Measurements from ENCODE around the gene PCDHB6.
"Not testable (repeated sequence)": the region's sequence is repeated elsewhere in the genome, so short reads cannot be mapped to it uniquely, and the experiment has no call there.

The PCDHB6 gene

GRCh38 chr5:141180313-141180712, 30.5 kb downstream of the PCDHB6 start:
- H3K27ac ChIP-seq = no peak overlapping the region
- TF ChIP-seq ZFX (IDR thresholded peaks at IDR 0.05; ENCODE audit: borderline replicate concordance) = no peak

DNA sequence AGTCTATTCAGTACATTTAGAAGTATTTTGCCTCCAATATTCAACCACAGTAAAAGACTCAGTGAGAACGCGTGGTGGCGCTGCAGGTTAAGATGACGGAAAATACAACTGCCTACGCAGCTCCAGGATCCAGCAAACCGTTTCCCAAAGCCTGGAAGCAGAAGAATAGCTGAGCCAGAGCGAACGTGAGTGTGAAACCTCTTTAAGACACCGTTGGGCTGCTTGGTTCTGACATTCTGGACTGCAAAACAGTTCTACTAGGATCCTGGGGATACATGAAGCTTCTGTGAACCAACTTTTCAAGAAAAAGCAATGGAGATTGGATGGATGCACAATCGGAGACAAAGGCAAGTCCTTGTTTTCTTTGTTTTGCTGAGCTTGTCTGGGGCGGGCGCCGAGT, 32.4 kb downstream of the PCDHB6 start, which contains the start of gene PCDHB16:
Gene PCDHB16, plus strand, starts transcription at position 140 of the 400 bp plus-strand sequence. Its CDS starts 173 bp downstream, at position 313.
- TF ChIP-seq CTCF (IDR thresholded peaks at IDR 0.05) (peak; percentile 47), ZFX (IDR thresholded peaks at IDR 0.05; ENCODE audit: borderline replicate concordance) (no peak)
- no peak within 1 kb of the TSS for H3K27ac ChIP-seq

DNA sequence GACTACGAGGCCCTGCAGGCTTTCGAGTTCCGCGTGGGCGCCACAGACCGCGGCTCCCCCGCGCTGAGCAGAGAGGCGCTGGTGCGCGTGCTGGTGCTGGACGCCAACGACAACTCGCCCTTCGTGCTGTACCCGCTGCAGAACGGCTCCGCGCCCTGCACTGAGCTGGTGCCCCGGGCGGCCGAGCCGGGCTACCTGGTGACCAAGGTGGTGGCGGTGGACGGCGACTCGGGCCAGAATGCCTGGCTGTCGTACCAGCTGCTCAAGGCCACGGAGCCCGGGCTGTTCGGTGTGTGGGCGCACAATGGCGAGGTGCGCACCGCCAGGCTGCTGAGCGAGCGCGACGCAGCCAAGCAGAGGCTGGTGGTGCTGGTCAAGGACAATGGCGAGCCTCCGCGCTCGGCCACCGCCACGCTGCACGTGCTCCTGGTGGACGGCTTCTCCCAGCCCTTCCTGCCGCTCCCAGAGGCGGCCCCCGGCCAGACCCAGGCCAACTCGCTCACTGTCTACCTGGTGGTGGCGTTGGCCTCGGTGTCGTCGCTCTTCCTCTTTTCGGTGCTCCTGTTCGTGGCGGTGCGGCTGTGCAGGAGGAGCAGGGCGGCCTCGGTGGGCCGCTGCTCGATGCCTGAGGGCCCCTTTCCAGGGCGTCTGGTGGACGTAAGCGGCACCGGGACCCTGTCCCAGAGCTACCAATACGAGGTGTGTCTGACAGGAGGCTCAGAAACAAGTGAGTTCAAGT, 34.4 kb downstream of the PCDHB6 start:
- H3K27ac ChIP-seq = not testable (repeated sequence)

DNA sequence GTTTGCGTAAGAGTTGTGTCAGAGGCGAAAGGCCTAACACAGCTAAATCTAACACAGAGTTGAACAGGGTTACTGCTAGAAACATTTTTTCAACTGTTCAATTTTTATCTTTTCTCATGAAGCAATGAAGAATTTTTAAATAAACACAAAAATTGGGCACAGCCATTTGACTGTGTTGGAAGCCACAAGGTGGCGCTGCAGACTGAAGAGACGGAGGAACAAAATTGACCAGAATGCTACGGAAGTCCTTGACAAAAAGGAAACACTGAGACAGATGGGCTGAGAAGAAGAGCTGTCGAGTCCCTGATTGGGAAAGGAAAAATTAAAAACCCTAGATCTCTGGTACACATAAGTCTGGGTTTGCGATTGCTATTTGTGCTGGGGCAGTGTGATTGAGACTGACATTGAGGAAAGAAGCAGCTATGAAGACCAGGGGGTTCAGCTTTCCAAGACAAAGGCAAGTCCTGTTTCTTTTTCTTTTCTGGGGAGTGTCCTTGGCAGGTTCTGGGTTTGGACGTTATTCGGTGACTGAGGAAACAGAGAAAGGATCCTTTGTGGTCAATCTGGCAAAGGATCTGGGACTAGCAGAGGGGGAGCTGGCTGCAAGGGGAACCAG, 37.1 kb downstream of the PCDHB6 start, which contains the start of gene PCDHB9:
Gene PCDHB9, plus strand, starts transcription at position 265 of the 616 bp plus-strand sequence. Its CDS starts 158 bp downstream, at position 423.
- no peak within 1 kb of the TSS for H3K27ac ChIP-seq
- TF ChIP-seq ZFX (IDR thresholded peaks at IDR 0.05; ENCODE audit: borderline replicate concordance) (no peak), CTCF (IDR thresholded peaks at IDR 0.05) (peak; percentile 90)

DNA sequence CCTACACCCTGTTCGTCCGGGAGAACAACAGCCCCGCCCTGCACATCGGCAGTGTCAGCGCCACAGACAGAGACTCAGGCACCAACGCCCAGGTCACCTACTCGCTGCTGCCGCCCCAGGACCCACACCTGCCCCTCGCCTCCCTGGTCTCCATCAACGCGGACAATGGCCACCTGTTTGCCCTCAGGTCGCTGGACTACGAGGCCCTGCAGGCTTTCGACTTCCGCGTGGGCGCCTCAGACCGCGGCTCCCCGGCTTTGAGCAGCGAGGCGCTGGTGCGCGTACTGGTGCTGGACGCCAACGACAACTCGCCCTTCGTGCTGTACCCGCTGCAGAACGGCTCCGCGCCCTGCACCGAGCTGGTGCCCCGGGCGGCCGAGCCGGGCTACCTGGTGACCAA, 38.8 kb downstream of the PCDHB6 start:
- not testable (repeated sequence) for H3K27ac ChIP-seq

DNA sequence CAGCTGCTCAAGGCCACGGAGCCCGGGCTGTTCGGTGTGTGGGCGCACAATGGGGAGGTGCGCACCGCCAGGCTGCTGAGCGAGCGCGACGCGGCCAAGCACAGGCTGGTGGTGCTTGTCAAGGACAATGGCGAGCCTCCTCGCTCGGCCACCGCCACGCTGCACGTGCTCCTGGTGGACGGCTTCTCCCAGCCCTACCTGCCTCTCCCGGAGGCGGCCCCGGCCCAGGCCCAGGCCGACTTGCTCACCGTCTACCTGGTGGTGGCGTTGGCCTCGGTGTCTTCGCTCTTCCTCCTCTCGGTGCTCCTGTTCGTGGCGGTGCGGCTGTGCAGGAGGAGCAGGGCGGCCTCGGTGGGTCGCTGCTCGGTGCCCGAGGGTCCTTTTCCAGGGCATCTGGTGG, 39.3 kb downstream of the PCDHB6 start:
- not testable (repeated sequence) for H3K27ac ChIP-seq

- H3K27ac ChIP-seq = no peak within 1 kb of the TSS
- peak; percentile 94 for TF ChIP-seq CTCF (IDR thresholded peaks at IDR 0.05)
- no peak for TF ChIP-seq ZFX (IDR thresholded peaks at IDR 0.05; ENCODE audit: borderline replicate concordance)
Observed at GRCh38 chr5:141192110-141192725, 42.4 kb downstream of the PCDHB6 start, which contains the start of gene PCDHB10. Gene PCDHB10, plus strand, starts transcription at chr5:141192353. Its CDS starts 200 bp downstream, at chr5:141192553.

DNA sequence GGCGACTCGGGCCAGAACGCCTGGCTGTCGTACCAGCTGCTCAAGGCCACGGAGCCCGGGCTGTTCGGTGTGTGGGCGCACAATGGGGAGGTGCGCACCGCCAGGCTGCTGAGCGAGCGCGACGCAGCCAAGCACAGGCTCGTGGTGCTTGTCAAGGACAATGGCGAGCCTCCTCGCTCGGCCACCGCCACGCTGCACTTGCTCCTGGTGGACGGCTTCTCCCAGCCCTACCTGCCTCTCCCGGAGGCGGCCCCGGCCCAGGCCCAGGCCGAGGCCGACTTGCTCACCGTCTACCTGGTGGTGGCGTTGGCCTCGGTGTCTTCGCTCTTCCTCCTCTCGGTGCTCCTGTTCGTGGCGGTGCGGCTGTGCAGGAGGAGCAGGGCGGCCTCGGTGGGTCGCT, 44.5 kb downstream of the PCDHB6 start:
- not testable (repeated sequence) for H3K27ac ChIP-seq

DNA sequence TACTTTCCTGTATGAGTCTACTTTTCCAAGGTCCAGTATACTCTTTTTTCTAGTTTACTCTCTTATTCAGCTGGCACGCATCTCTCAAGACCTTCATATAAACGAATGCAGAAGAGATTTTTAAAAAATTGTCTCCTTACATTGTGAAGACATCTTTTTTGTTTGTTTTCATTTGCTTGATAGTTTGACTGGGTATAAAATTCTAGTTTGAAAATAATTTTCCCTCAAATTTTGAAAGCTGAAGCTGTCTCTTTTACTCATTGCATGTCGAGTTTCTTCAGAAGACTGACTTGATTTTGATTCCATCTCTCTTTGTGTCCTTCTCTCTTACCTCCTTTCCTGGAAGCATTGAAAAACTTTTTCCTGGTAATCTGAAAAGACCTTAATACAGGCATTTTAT, 46.5 kb downstream of the PCDHB6 start:
- TF ChIP-seq ZFX (IDR thresholded peaks at IDR 0.05; ENCODE audit: borderline replicate concordance) (no peak), CTCF (IDR thresholded peaks at IDR 0.05) (no peak)
- no peak overlapping the region for H3K27ac ChIP-seq
